Urinary bladder (tissue), 4 donors: ENCODE data around the gene TRABD. TPM values are rescaled to one million over a fixed set of nuclear protein-coding genes. Genes with fewer than 3 reads are reported as not detected.

Experiments used
- DNase-seq: peaks from one replicate; pipeline ENCODE4 v3.0.0-alpha.2; 2015; ENCODE audit errors: extremely low spot score
- H3K27ac ChIP-seq: one replicate; pipeline ENCODE4 v1.5.1; 2013; ENCODE audit warnings: low read depth, mild to moderate bottlenecking, moderate library complexity
- H3K36me3 ChIP-seq: one replicate; pipeline ENCODE4 v1.6.1; 2013; ENCODE audit warnings: mild to moderate bottlenecking, moderate library complexity; ENCODE audit not compliant: insufficient read depth
- H3K4me1 ChIP-seq: one replicate; pipeline ENCODE4 v1.6.1; 2013; ENCODE audit warnings: mild to moderate bottlenecking, moderate library complexity; ENCODE audit not compliant: insufficient read depth
- H3K4me3 ChIP-seq: one replicate; pipeline ENCODE4 v1.5.1; 2013; ENCODE audit warnings: low read depth, low read length
- WGBS: extraction: QIAGEN DNeasy Blood & Tissue Kit; methylation state at CpG from one replicate; pipeline ENCODE4 v1.1.7; 2013; 5-methylcytosine and 5-hydroxymethylcytosine counted together
- polyA plus RNA-seq: library from polyadenylated mRNA; stranded (reverse); fragments of 200-250 nt; gene quantifications from one replicate; pipeline ENCODE4 v1.2.3, GENCODE V29; 2013
- total RNA-seq: library from RNA; depleted of rRNA; stranded (reverse); fragments of >200 nt; gene quantifications from one replicate; pipeline ENCODE4 v1.2.3, GENCODE V29; 2014
- donor health status: healthy with polysubstance abuse.
- donor health status: healthy.

TRABD gene
- total and polyA plus RNA-seq, 2 donors: 7.7 to 36.4 TPM

DNA sequence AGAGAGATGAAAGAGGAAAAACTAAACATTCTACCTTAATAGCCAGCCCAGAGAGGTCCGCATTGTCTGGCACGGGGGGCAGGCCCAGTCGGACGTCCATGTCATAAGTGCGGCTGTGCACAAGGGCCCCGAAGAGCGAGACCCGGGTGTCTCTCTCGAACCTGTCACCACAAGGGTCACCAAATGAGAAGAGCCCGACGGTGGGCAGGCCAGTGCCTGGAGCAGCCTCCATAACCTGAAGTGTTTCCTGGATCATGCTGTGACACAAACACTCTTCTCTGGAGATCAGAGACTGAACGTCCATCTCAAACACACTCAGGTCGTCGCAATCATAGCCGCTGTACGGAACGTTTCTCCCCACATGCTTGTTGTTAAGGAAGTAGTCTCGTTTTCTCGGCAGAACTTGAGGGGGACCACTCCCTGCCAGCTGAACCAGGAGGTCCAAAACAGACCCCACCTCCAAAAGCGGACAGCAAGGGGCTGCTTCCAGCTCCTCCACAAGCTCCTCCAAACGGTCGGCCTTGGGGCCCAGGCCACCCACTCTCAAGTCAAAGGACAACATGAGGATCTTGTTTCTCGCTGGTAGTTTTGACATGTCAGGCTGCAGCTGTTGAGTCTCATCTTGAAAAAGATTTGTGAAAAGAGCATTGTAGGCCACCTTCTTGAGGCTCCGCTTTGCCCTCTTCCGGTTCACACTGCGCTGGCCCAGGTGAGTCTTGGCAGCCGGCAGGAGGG, 58.1 kb downstream of the TRABD start:
- no peaks in the 10 kb centered on the region for H3K36me3 ChIP-seq
- peaks cover 4% of the 10 kb centered on the region for H3K4me1 ChIP-seq
- H3K27ac ChIP-seq: peak overlapping the region; percentile 75
- DNase-seq: no peak
- H3K4me3 ChIP-seq: peak overlapping the region; percentile 82
- WGBS: 23% methylated on average over 27 of the region's 27 CpGs

- under 1% methylated on average over 76 of the region's 76 CpGs for WGBS
- peak; percentile 71 for DNase-seq
- Histone ChIP-seq H3K4me3 (peak within 1 kb of the TSS; percentile 82), H3K27ac (peak within 1 kb of the TSS; percentile 95), H3K36me3 (no peaks in the 10 kb centered on the region), H3K4me1 (peaks cover 4% of the 10 kb centered on the region)
Measured at GRCh38 chr22:50244420-50245213, 58.9 kb downstream of the TRABD start, which contains the start of gene TUBGCP6. Gene TUBGCP6, minus strand, starts transcription at chr22:50245023. Its CDS starts 564 bp downstream, at chr22:50244459.

- peaks cover 4% of the 10 kb centered on the region for H3K4me1 ChIP-seq
- no peaks in the 10 kb centered on the region for H3K36me3 ChIP-seq
- no peak for DNase-seq
- H3K27ac ChIP-seq: peak overlapping the region; percentile 95
- WGBS: 14% methylated on average over 53 of the region's 53 CpGs
- peak overlapping the region; percentile 82 for H3K4me3 ChIP-seq
Measured at GRCh38 chr22:50245214-50246072, 59.7 kb downstream of the TRABD start.

DNA sequence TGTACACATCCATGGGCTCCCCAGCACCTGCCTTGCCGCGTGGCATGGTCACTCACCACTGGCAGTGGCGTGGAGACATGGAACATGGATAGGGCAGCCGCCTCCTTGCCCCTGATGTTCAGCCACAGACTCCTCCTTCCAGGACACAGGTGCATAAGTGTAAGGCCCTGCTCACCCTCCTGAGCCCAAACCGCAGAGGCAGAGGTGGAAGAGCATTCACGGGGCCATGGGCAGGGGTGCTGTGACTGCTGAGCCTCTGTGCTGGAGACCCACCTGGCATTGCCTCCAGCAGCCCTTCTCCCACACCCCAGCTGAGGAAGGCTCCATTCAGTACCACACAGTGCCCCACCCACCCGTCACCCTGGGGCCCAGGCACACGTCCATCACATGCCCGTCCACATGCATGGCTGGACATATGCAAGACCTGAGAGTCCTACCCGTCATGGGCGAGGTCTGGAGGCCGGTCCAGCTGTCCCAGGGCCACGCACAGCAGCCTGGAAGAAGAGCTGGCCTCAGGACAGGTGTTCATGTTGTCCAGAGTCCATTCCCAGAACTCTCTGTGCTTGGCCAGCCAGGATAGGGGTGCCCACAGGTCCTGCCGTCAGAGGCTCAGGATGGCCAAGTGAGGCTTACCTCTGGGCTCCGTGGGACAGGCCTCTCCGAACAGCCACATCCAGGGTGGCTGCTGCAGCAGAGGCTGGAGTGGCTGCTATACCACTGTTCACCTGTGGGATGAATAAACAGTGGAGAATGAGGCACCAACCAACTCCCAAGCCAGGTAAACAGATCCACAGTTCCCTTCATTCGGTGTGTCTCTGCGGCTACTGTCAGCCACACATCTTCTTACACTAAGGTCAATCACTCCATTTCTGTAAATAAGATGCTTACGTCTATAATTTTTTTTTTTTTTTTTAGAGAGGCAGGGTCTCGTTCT, 60.8 kb downstream of the TRABD start:
- Histone ChIP-seq H3K4me1 (peaks cover 4% of the 10 kb centered on the region), H3K36me3 (no peaks in the 10 kb centered on the region), H3K27ac (no peak overlapping the region), H3K4me3 (no peak overlapping the region)
- WGBS: 84% methylated on average over 20 of the region's 20 CpGs
- no peak for DNase-seq

DNA sequence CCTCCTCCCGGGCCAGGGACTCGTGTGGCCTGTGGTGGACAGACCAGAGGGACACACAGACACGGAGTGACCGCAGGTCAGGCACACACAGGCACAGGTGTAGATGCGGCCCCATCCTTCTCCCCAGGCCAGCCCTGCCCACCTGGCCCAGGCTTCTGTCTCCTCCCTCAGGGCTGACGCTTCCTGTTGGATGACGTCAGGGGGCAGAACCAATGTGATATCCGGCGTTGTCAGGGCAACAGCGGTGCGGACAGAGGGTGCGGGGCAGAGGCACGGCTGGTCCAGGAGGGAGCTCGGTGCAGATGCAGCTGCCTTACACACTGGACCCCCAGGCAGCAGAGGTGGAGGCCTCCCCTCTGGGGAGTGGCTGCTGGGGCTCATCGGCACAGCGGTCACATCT, 62.0 kb downstream of the TRABD start:
- no peak for DNase-seq
- no peak overlapping the region for H3K27ac ChIP-seq
- 39% methylated on average over 16 of the region's 16 CpGs for WGBS
- no peak overlapping the region for H3K4me3 ChIP-seq
- H3K36me3 ChIP-seq: no peaks in the 10 kb centered on the region
- H3K4me1 ChIP-seq: peaks cover under 1% of the 10 kb centered on the region

DNA sequence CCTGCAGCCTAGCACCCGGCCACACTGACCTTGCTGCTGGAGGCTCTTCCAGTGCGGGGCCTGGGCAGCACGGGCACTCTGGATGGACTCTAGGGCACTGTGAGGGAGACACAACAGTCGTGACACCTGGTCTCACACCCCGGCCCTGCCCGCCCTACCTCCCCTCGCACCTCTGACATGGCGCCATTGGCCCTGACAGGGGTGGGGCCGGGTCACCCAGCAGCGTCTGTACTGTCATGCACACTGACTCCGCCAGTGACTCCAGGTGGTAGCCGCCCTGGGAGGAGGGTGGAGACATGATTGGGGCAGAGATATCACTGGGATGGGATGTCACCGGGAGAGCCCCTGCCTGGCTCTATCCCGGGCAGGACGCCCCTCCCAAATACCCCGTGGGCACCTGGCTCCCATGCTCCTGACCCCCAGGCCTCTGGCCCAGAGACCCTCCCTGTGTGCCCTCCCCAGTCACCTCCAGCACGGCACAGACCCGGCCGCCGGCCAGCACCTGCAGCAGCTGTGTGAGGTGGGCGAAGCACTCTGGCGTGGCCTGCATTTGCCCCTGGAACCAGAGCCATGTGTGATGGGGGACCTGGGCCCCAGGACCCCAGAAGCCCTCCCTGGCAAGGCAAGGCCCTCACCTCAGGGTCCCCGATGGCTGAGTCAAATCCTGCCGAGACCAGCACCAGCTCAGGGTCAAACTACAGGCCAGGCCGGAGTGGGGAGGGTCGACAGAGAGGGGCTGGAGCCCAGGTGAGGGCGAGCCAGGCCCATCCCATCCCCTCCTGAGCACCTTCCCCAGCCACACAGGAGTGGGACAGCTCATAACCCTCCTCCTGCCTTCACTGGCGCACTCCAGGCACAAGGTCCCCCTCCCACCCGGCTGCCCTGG, 62.7 kb downstream of the TRABD start:
- Histone ChIP-seq H3K4me3 (no peak overlapping the region), H3K36me3 (no peaks in the 10 kb centered on the region), H3K27ac (no peak overlapping the region), H3K4me1 (no peaks in the 10 kb centered on the region)
- DNase-seq: no peak
- 85% methylated on average over 29 of the region's 29 CpGs for WGBS

Other genes starting within 250 kb of the TRABD start
- gene PIM3, start 225.1 kb upstream of the TRABD start, total RNA-seq: 17.1 TPM
- gene PIM3, start 225.1 kb upstream of the TRABD start, polyA plus RNA-seq: 74.5 TPM
- not detected for gene IL17REL, start 173.1 kb upstream of the TRABD start, total RNA-seq
- gene IL17REL, start 173.1 kb upstream of the TRABD start, polyA plus RNA-seq: 0.01 TPM
- not detected for gene TTLL8, start 127.6 kb upstream of the TRABD start, total RNA-seq
- not detected for gene TTLL8, start 127.6 kb upstream of the TRABD start, polyA plus RNA-seq
- 2.4 TPM for gene MLC1, start 100.5 kb upstream of the TRABD start, total RNA-seq
- 0.09 TPM for gene MLC1, start 100.5 kb upstream of the TRABD start, polyA plus RNA-seq
- gene MOV10L1, start 95.9 kb upstream of the TRABD start, total RNA-seq: 9.7 TPM
- 0.33 TPM for gene MOV10L1, start 95.9 kb upstream of the TRABD start, polyA plus RNA-seq
- 0.63 TPM for gene PANX2, start 15.2 kb upstream of the TRABD start, total RNA-seq
- gene PANX2, start 15.2 kb upstream of the TRABD start, polyA plus RNA-seq: 2.3 TPM
- 9.5 TPM for gene SELENOO, start 15.1 kb downstream of the TRABD start, total RNA-seq
- 23.0 TPM for gene SELENOO, start 15.1 kb downstream of the TRABD start, polyA plus RNA-seq
- gene TUBGCP6, start 59.1 kb downstream of the TRABD start, total RNA-seq: 23.1 TPM
- 31.5 TPM for gene TUBGCP6, start 59.1 kb downstream of the TRABD start, polyA plus RNA-seq
- 20.0 TPM for gene HDAC10, start 65.4 kb downstream of the TRABD start, total RNA-seq
- gene HDAC10, start 65.4 kb downstream of the TRABD start, polyA plus RNA-seq: 32.4 TPM
- gene MAPK12, start 75.8 kb downstream of the TRABD start, total RNA-seq: 9.3 TPM
- gene MAPK12, start 75.8 kb downstream of the TRABD start, polyA plus RNA-seq: 21.3 TPM
- 4.1 TPM for gene MAPK11, start 84.5 kb downstream of the TRABD start, total RNA-seq
- gene MAPK11, start 84.5 kb downstream of the TRABD start, polyA plus RNA-seq: 13.6 TPM
- 61.7 TPM for gene PLXNB2, start 121.7 kb downstream of the TRABD start, total RNA-seq
- gene PLXNB2, start 121.7 kb downstream of the TRABD start, polyA plus RNA-seq: 106 TPM
- 4.1 TPM for gene DENND6B, start 141.1 kb downstream of the TRABD start, total RNA-seq
- 4.6 TPM for gene DENND6B, start 141.1 kb downstream of the TRABD start, polyA plus RNA-seq
- 31.1 TPM for gene PPP6R2, start 157.4 kb downstream of the TRABD start, total RNA-seq
- gene PPP6R2, start 157.4 kb downstream of the TRABD start, polyA plus RNA-seq: 46.0 TPM